ENCODE results near the gene LTK.

The LTK gene

DNA sequence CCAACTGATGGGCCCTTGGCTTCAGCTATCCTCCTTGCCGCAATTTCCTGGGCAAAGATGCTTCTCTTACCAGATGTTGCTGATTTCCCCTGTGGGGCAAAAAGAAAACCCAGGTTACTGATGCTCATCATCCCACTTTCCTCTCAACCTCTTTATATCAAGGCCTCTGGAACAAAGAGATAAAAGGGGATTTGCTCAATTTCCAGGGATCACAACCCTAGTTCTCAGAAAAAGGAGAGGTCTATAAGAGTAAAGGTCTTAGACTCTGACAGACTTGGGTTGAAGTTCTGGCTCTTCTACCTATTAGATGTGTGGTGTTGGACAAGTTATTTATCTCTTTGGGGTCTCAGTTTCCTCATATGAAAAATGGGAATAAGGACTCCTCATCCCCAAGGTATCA, 21.9 kb upstream of the LTK start:
- Histone ChIP-seq H3K4me1 (ENCODE audit: control insufficient read depth, low read length) (peaks cover 18% of the 10 kb centered on the region), H4K20me1 (ENCODE audit: control insufficient read depth, insufficient read depth, low read depth, low read length) (no peaks in the 10 kb centered on the region), H3K27ac (ENCODE audit: low read depth, low read length) (no peak overlapping the region), H3K4me2 (ENCODE audit: low read length) (no peak overlapping the region), H3K9me2 (replicated peaks; ENCODE audit: control insufficient read depth, low read length) (no peaks in the 10 kb centered on the region), H3K9me3 (ENCODE audit: control insufficient read depth, insufficient read depth, low read length) (no peaks in the 10 kb centered on the region), H3K27me3 (ENCODE audit: control insufficient read depth, low read length) (no peaks in the 10 kb centered on the region), H3K79me2 (ENCODE audit: control insufficient read depth, low read length) (no peaks in the 10 kb centered on the region), H3K36me3 (ENCODE audit: control insufficient read depth, low read length) (peaks cover 46% of the 10 kb centered on the region), H3K4me3 (ENCODE audit: low read length) (no peak overlapping the region), H3F3A (ENCODE audit: control insufficient read depth, insufficient read depth) (no peaks in the 10 kb centered on the region)
- TF ChIP-seq EZH2phosphoT487 (IDR thresholded peaks at IDR 0.05; ENCODE audit: borderline replicate concordance, low read length), result no peak
- TF ChIP-seq, protein P1, sequence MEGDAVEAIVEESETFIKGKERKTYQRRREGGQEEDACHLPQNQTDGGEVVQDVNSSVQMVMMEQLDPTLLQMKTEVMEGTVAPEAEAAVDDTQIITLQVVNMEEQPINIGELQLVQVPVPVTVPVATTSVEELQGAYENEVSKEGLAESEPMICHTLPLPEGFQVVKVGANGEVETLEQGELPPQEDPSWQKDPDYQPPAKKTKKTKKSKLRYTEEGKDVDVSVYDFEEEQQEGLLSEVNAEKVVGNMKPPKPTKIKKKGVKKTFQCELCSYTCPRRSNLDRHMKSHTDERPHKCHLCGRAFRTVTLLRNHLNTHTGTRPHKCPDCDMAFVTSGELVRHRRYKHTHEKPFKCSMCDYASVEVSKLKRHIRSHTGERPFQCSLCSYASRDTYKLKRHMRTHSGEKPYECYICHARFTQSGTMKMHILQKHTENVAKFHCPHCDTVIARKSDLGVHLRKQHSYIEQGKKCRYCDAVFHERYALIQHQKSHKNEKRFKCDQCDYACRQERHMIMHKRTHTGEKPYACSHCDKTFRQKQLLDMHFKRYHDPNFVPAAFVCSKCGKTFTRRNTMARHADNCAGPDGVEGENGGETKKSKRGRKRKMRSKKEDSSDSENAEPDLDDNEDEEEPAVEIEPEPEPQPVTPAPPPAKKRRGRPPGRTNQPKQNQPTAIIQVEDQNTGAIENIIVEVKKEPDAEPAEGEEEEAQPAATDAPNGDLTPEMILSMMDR (IDR thresholded peaks at IDR 0.05; ENCODE audit: low read depth, low read length, poor library complexity, severe bottlenecking), result no peak

DNA sequence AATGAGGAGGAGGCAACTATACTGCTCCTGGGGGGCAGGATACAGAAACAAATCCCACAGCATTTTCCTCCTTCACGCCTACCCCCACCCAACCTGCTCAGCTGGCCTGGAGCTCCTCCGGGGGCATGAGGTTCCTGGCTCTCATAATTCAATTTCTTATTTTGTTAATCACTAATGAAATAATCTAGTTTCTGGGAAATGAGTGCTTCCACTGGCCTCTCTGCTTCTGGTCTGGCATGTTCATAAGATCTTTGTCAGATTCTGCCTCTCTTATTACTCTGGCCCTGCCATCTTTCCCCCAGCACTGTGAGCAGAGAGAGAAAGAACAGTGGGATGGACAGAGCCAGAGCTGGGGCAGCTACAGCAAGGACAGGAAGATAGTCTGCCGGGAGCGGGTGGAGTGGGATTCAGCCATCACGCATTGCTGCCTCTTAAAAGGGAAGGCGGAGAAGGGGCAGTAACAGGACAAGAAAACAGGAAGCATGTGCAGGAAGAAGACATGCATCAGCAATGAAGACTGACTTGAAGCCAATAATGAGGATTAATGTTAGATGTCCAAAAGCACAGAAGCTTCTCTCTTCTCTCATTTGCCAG, 16.8 kb upstream of the LTK start:
- H3K27me3 ChIP-seq (ENCODE audit: control insufficient read depth, low read length), result no peaks in the 10 kb centered on the region
- no peaks in the 10 kb centered on the region for H3K9me3 ChIP-seq (ENCODE audit: control insufficient read depth, insufficient read depth, low read length)
- H3K27ac ChIP-seq (ENCODE audit: low read depth, low read length), result peak overlapping the region; percentile 68
- no peaks in the 10 kb centered on the region for H3K9me2 ChIP-seq (replicated peaks; ENCODE audit: control insufficient read depth, low read length)
- H3K4me3 ChIP-seq (ENCODE audit: low read length), result peak overlapping the region; percentile 45
- H3K4me1 ChIP-seq (ENCODE audit: control insufficient read depth, low read length), result peaks cover 21% of the 10 kb centered on the region
- no peaks in the 10 kb centered on the region for H4K20me1 ChIP-seq (ENCODE audit: control insufficient read depth, insufficient read depth, low read depth, low read length)
- peaks cover 71% of the 10 kb centered on the region for H3K36me3 ChIP-seq (ENCODE audit: control insufficient read depth, low read length)
- H3K4me2 ChIP-seq (ENCODE audit: low read length), result peak overlapping the region; percentile 55
- H3K79me2 ChIP-seq (ENCODE audit: control insufficient read depth, low read length), result no peaks in the 10 kb centered on the region
- TF ChIP-seq, protein P1 (IDR thresholded peaks at IDR 0.05; ENCODE audit: low read depth, low read length, poor library complexity, severe bottlenecking), result no peak
- TF ChIP-seq EZH2phosphoT487 (IDR thresholded peaks at IDR 0.05; ENCODE audit: borderline replicate concordance, low read length), result no peak
- H3F3A ChIP-seq (ENCODE audit: control insufficient read depth, insufficient read depth), result no peaks in the 10 kb centered on the region

DNA sequence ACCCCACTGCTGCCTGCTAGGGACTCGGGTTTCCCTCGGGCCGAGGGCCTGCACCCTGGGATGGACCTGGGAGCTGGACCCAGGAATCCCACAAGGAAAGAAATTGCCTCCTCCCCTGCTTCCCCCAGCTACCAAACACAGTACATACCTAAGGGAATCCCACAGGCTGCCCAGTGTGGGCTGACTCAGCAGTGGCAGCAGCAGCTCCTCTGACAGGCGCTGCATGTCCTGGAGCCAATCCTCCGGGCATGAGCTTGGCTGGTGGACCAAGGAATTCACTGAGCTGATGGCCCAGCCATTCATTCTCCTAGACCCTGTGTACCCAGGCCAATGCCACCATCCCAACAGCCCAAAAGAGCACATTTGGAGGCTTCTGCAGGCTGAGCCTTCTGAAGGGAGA, 9.5 kb upstream of the LTK start:
- Histone ChIP-seq H3K27me3 (ENCODE audit: control insufficient read depth, low read length) (no peaks in the 10 kb centered on the region), H3K79me2 (ENCODE audit: control insufficient read depth, low read length) (no peaks in the 10 kb centered on the region), H3K27ac (ENCODE audit: low read depth, low read length) (no peak overlapping the region), H3K4me1 (ENCODE audit: control insufficient read depth, low read length) (no peaks in the 10 kb centered on the region), H3F3A (ENCODE audit: control insufficient read depth, insufficient read depth) (no peaks in the 10 kb centered on the region), H3K9me3 (ENCODE audit: control insufficient read depth, insufficient read depth, low read length) (no peaks in the 10 kb centered on the region), H4K20me1 (ENCODE audit: control insufficient read depth, insufficient read depth, low read depth, low read length) (no peaks in the 10 kb centered on the region), H3K36me3 (ENCODE audit: control insufficient read depth, low read length) (peaks cover 28% of the 10 kb centered on the region), H3K4me3 (ENCODE audit: low read length) (no peak overlapping the region), H3K4me2 (ENCODE audit: low read length) (no peak overlapping the region), H3K9me2 (replicated peaks; ENCODE audit: control insufficient read depth, low read length) (no peaks in the 10 kb centered on the region)
- TF ChIP-seq EZH2phosphoT487 (IDR thresholded peaks at IDR 0.05; ENCODE audit: borderline replicate concordance, low read length), result no peak
- TF ChIP-seq, protein P1 (IDR thresholded peaks at IDR 0.05; ENCODE audit: low read depth, low read length, poor library complexity, severe bottlenecking), result no peak
